WI38 (cell line): ENCODE results near the gene EEF2K.

ENCODE experiments used
- H3K4me3 ChIP-seq: 2 replicates; pipeline ENCODE4 v1.5.1; 2011; ENCODE audit warnings: low read depth, mild to moderate bottlenecking, control low read depth, low read length
- TF ChIP-seq, protein P1 (sequence below): IDR thresholded peaks from 2 replicates; pipeline ENCODE4 v1.5.1; 2012; ENCODE audit warnings: low read depth, mild to moderate bottlenecking, control low read depth, low read length

The EEF2K gene

DNA sequence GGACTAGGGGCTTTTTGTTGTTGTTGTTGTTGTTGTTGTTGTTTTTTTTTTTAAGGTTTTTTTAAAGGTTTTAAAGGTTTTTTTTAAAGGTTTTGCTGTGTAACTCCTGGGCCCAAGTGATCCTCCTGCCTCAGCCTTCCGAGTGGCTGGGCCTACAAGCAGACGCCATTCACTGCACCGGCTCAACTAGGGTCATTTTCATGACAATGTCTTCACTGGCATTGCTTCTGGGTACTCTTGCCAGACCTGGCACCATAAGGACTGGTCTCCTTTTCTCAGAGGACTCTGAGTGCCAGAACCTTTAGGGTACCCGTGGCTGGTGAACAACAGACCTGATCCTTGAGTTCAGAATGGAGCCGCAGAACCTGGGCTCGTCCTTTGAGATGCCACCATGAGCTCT, 111.5 kb downstream of the EEF2K start:
- H3K4me3 ChIP-seq = no peak overlapping the region
- TF ChIP-seq, protein P1, sequence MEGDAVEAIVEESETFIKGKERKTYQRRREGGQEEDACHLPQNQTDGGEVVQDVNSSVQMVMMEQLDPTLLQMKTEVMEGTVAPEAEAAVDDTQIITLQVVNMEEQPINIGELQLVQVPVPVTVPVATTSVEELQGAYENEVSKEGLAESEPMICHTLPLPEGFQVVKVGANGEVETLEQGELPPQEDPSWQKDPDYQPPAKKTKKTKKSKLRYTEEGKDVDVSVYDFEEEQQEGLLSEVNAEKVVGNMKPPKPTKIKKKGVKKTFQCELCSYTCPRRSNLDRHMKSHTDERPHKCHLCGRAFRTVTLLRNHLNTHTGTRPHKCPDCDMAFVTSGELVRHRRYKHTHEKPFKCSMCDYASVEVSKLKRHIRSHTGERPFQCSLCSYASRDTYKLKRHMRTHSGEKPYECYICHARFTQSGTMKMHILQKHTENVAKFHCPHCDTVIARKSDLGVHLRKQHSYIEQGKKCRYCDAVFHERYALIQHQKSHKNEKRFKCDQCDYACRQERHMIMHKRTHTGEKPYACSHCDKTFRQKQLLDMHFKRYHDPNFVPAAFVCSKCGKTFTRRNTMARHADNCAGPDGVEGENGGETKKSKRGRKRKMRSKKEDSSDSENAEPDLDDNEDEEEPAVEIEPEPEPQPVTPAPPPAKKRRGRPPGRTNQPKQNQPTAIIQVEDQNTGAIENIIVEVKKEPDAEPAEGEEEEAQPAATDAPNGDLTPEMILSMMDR = no peak

DNA sequence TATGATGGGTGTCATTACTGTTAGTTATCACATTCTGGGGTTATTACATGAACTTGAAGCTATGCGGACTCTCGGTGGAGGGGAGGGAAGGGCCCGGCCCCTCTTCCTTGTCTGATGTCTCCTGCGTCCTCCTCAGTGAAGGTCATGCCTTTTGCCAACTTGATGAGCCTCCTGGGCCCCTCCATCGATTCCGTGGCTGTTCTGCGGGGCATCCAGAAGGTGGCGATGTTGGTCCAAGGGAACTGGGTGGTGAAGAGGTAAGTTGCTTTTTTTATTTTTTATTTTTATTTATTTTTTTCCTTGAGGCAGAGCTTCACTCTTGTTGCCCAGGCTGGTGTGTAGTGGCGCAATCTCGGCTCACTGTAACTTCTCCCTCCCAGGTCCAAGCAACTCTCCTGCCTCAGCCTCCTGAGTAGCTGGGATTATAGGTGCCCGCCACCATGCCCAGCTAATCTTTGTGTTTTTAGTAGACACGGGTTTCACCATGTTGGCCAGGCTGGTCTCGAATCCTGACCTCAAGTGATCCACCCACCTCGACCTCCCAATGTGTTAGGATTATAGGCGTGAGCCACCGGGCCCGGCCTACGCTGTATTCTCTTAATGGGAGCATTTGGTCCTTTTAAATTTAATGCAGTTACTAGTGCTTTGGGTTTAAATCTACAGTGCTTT, 112.7 kb downstream of the EEF2K start:
- TF ChIP-seq, protein P1 = peak; percentile 54
- H3K4me3 ChIP-seq = no peak overlapping the region

DNA sequence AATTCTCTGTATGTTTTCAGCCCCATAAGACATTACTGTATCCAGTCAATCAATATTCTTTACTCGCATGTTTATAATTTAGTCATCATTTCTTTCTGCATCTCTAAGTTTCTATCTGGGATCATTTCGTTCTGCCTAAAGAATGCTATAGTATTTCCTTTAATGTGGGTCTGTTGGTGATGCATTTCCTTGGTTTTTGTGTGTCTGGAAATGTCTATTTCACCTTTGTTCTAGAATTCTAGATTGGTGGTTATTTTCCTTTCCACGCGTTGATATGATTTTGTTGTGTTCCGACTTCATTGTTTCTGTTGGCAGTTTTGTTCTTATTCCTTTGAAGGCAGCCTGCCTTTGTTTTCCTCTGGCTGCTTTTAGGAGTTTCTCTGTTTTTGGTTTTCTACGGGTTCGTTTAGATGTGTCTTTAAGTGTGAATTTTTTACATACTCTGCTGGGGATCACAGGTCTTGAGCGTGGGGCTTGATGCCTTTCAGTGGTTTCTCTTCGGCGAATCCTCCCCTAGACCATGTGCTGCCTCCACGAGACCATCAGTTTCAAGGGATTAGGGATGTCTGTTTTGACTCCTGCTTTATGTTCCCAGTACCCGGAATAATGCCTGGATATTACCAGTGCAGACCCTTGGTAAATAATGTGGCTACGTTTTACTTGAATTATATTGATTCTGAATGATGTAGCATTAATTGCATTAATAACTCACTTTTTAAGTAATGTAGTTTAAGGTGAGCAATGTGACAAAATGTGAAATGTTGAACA, 114.7 kb downstream of the EEF2K start:
- TF ChIP-seq, protein P1 = no peak
- H3K4me3 ChIP-seq = no peak overlapping the region

DNA sequence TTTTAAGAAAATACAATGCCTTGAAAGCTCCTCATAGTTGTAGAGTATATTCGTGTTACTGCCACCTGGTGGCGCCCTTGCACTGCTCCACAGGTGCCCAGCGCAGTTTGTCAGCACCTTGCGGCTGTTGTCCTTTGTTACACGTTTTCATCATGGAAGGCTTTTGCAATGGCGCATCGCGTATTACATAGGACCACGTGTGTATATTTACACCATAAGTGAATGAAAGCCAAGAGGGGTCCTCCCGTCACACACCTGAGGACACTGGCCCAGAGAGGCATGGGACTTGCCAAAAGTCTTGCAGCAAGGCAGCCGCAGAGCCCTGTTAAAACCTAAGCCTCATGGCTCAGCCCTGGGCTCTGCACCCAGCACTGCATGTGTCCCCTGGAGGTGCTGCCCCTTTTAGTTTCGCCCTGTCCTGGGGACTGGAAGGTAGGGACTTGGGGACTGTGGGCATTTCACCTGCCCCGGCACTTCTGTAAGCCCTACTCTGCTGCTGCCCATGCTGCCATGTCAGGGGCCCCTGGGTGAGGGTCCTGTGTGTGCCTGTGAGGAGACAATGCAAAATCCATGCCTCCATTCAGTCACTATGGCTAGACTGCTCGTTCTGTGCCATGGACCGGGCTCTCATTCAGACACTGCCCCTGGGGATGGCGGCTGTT, 115.4 kb downstream of the EEF2K start:
- TF ChIP-seq, protein P1 = peak; percentile 85
- H3K4me3 ChIP-seq = no peak overlapping the region

DNA sequence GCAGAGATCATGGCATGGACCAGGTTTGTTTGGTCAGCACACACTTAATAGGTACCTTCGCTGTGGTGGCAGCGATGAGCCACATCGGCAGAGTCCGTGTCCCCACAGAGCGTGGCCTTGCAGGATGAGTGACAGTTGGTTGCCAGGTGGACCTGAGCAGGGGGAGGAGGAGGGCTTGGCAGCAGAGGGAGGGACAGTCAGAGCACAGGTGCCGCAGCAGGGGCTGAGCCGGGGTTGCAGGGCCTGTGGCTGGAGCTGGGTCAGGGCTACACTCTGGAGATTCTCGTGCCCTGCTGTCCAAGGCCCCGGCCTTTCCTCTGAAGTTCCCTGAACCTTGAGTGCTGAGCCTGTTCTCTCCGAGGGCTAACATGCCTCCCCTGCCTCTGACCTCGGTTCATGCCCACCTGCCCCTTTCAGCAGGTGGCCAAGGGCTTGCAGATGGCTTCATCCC, 116.0 kb downstream of the EEF2K start:
- no peak overlapping the region for H3K4me3 ChIP-seq
- TF ChIP-seq, protein P1 = no peak

DNA sequence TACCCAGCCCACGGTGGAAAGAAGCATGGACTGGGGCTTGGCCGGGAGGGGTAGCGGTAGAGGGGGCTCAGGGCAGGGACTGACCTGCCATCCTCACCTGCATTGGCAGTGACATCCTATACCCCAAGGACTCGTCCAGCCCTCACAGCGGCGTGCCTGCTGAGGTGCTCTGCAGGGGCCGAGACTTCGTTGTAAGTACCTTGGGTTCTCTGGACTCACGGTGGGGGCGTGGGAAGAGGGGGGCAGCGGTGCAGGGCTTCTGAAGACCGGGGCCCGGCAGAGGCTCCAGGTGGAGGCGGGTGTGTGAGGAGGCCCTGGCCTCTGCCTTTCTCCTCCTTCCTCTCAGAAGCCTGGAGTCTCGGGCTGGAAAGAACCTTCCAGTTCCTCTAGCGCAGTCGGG, 116.7 kb downstream of the EEF2K start:
- H3K4me3 ChIP-seq = no peak overlapping the region

More for the DNA sequence above, 116.7 kb downstream of the EEF2K start:
- TF ChIP-seq, protein P1 = no peak
